ENCODE data around the gene CAPN14.

- no peak for TF ChIP-seq POLR2A (IDR thresholded peaks at IDR 0.05; ENCODE audit: low read depth, low read length)
- TF ChIP-seq TAF1 (IDR thresholded peaks at IDR 0.05; ENCODE audit: borderline replicate concordance, low read depth, low read length): no peak
These were observed 9.8 kb upstream of the CAPN14 start for GRCh38 chr2:31227110-31227509.

Data from GM12892 (cell line).